PC-9 (cell line): ENCODE results near the gene TTC36. TPM values are rescaled to one million over a fixed set of nuclear protein-coding genes. Genes with fewer than 3 reads are reported as not detected.

Experiments
- BruUV-seq: library from RNA; stranded (reverse); fragments of 400-500 nt; replicated peaks from 2 replicates; lab custom pipeline; 2021; lab: Mats Ljungman, UMichigan
- CTCF ChIA-PET: fragments of 300-600 bp; sonication (Branson Sonifier 250); formaldehyde crosslinking; loops from one replicate; lab custom pipeline; 2022; ENCODE audit warnings: antibody characterized with exemption; lab: Charles Lee
- POLR2A ChIA-PET: fragments of 300-600 bp; sonication (Branson Sonifier 250); formaldehyde crosslinking; loops from one replicate; lab custom pipeline; 2022; ENCODE audit warnings: antibody characterized with exemption; ENCODE audit not compliant: unreplicated experiment; lab: Charles Lee
- DNase-seq, 2 experiments: peaks; one replicate each; pipeline versions ENCODE4 v3.0.0 to v3.0.0-alpha.2; 2015 to 2022; ENCODE audit warnings: mixed read lengths in 1 of 2
- H2AFZ ChIP-seq: fragments of 200-600 bp; sonication (generic); 2 replicates; pipeline ENCODE4 v1.8.1; 2017; ENCODE audit warnings: antibody characterized with exemption
- H3F3A ChIP-seq: fragments of 200-600 bp; sonication (generic); 2 replicates; pipeline ENCODE4 v1.8.1; 2017; ENCODE audit warnings: antibody characterized with exemption, mild to moderate bottlenecking, low read depth; ENCODE audit not compliant: insufficient read depth
- H3K27ac ChIP-seq: fragments of 200-600 bp; sonication (generic); 2 replicates; pipeline ENCODE4 v1.6.1; 2016; ENCODE audit warnings: mixed run types
- H3K27me3 ChIP-seq: fragments of 200-600 bp; sonication (generic); 2 replicates; pipeline ENCODE4 v1.6.1; 2016; ENCODE audit warnings: low read depth, mixed run types; ENCODE audit not compliant: insufficient read depth
- H3K36me3 ChIP-seq: fragments of 200-600 bp; sonication (generic); 2 replicates; pipeline ENCODE4 v1.6.1; 2016; ENCODE audit warnings: low read depth, mixed run types
- H3K4me1 ChIP-seq: fragments of 200-600 bp; sonication (generic); replicated peaks from 2 replicates; pipeline ENCODE4 v1.6.1; 2016; ENCODE audit warnings: mixed run types; ENCODE audit not compliant: insufficient read depth
- H3K4me2 ChIP-seq: fragments of 200-600 bp; sonication (generic); 2 replicates; pipeline ENCODE4 v1.6.1; 2017; ENCODE audit warnings: mixed run types
- H3K4me3 ChIP-seq: fragments of 200-600 bp; sonication (generic); 2 replicates; pipeline ENCODE4 v1.6.1; 2016; ENCODE audit warnings: mixed run types
- H3K79me2 ChIP-seq: fragments of 200-600 bp; sonication (generic); 2 replicates; pipeline ENCODE4 v1.6.1; 2017; ENCODE audit warnings: low read depth, mixed run types
- H3K9me2 ChIP-seq: fragments of 200-600 bp; sonication (generic); 2 replicates; pipeline ENCODE4 v1.8.1; 2017; ENCODE audit warnings: mild to moderate bottlenecking; ENCODE audit not compliant: insufficient read depth
- H3K9me3 ChIP-seq: fragments of 200-600 bp; sonication (generic); 2 replicates; pipeline ENCODE4 v1.8.1; 2016; ENCODE audit warnings: low read depth; ENCODE audit not compliant: insufficient read depth
- H4K20me1 ChIP-seq: fragments of 200-600 bp; sonication (generic); 2 replicates; pipeline ENCODE4 v1.8.1; 2017; ENCODE audit not compliant: insufficient read depth
- CTCF ChIP-seq: fragments of 200-600 bp; sonication (generic); conservative IDR thresholded peaks from 2 replicates; pipeline ENCODE4 v1.6.1; 2017; ENCODE audit warnings: mixed run types, antibody characterized with exemption, mild to moderate bottlenecking, moderate library complexity
- EZH2 ChIP-seq: fragments of 200-600 bp; sonication (generic); IDR thresholded peaks from 2 replicates; pipeline ENCODE4 v1.8.0; 2017; ENCODE audit warnings: antibody characterized with exemption, low read depth
- intact Hi-C: fragments of 100-400 bp; cut with micrococcal nuclease; formaldehyde crosslinking; loops from one replicate; pipeline ENCODE4 v1.10.0; 2022; ENCODE audit not compliant: unreplicated experiment
- total RNA-seq: library from RNA; stranded (reverse); gene quantifications from 2 replicates; pipeline ENCODE4 v1.2.3, GENCODE V29; 2021

Gene TTC36
- total RNA-seq, 1 experiment from 2014 or later = 0.41 TPM

GRCh38 chr11:118526688-118527087 is 586 bp upstream of the TTC36 start:
- ChIA-PET CTCF (interaction anchor here (0.6 kb wide), 1 partner anchor 31 kb away, joined by 3 read pairs; no protein-coding TSS in a partner anchor), POLR2A (interaction anchor here (0.6 kb wide), 1 partner anchor 1808 kb away, joined by 3 read pairs; no protein-coding TSS in a partner anchor)
- H3K79me2 ChIP-seq = no peaks in the 10 kb centered on the region
- H3K9me2 ChIP-seq = no peaks in the 10 kb centered on the region
- no peak overlapping the region for H2AFZ ChIP-seq
- intact Hi-C loops = no loop called here
- H3K27me3 ChIP-seq = no peaks in the 10 kb centered on the region
- DNase-seq = no peak
- H3K4me1 ChIP-seq = peaks cover 19% of the 10 kb centered on the region
- H3K9me3 ChIP-seq = no peaks in the 10 kb centered on the region
- TF ChIP-seq EZH2 (no peak), CTCF (no peak)
- no peak overlapping the region for H3K4me3 ChIP-seq
- H3K27ac ChIP-seq = no peak overlapping the region
- peaks cover 22% of the 10 kb centered on the region for H3F3A ChIP-seq
- peaks cover 12% of the 10 kb centered on the region for H3K36me3 ChIP-seq
- no peak overlapping the region for H3K4me2 ChIP-seq
- BruUV-seq = no TSS peak
- H4K20me1 ChIP-seq = no peaks in the 10 kb centered on the region

GRCh38 chr11:118528511-118528910 is 1.2 kb downstream of the TTC36 start:
- no peak overlapping the region for H3K4me2 ChIP-seq
- H3K4me3 ChIP-seq = no peak overlapping the region
- no peak for TF ChIP-seq EZH2
- TF ChIP-seq CTCF = no peak
- no peaks in the 10 kb centered on the region for H4K20me1 ChIP-seq
- no peak overlapping the region for H3K27ac ChIP-seq
- CTCF ChIA-PET = no interaction called here
- POLR2A ChIA-PET = no interaction called here
- no TSS peak for BruUV-seq
- peaks cover 19% of the 10 kb centered on the region for H3K4me1 ChIP-seq
- H2AFZ ChIP-seq = no peak overlapping the region
- no peak for DNase-seq
- H3K79me2 ChIP-seq = no peaks in the 10 kb centered on the region
- no peaks in the 10 kb centered on the region for H3K27me3 ChIP-seq
- 0 out of 2 replicates have a peak, but pooled peaks cover 3% of the 10 kb centered on the region for H3K36me3 ChIP-seq
- intact Hi-C loops = no loop called here
- no peaks in the 10 kb centered on the region for H3K9me3 ChIP-seq
- H3F3A ChIP-seq = peaks cover 22% of the 10 kb centered on the region
- H3K9me2 ChIP-seq = no peaks in the 10 kb centered on the region

- H3K4me2 ChIP-seq = peak overlapping the region; percentile 82
- no peak overlapping the region for H2AFZ ChIP-seq
- no peak overlapping the region for H3K27ac ChIP-seq
- POLR2A ChIA-PET = interaction anchor here (0.6 kb wide), 1 partner anchor 39 kb away, joined by 3 read pairs; no protein-coding TSS in a partner anchor
- H3K79me2 ChIP-seq = no peaks in the 10 kb centered on the region
- peak overlapping the region; percentile 77 for H3K4me3 ChIP-seq
- TF ChIP-seq CTCF = no peak
- no peak for TF ChIP-seq EZH2
- H3F3A ChIP-seq = peaks cover 15% of the 10 kb centered on the region
- no peaks in the 10 kb centered on the region for H3K9me2 ChIP-seq
- peaks cover 19% of the 10 kb centered on the region for H3K4me1 ChIP-seq
- no peaks in the 10 kb centered on the region for H3K36me3 ChIP-seq
- DNase-seq = no peak
- CTCF ChIA-PET = no interaction called here
- H3K27me3 ChIP-seq = no peaks in the 10 kb centered on the region
- no TSS peak for BruUV-seq
- intact Hi-C loops = loop anchor here (2.0 kb wide), 1 partner anchor 37 kb away; no protein-coding TSS in a partner anchor
- no peaks in the 10 kb centered on the region for H3K9me3 ChIP-seq
- no peaks in the 10 kb centered on the region for H4K20me1 ChIP-seq
Measured at GRCh38 chr11:118529584-118530175, 2.4 kb downstream of the TTC36 start.
